ENCODE results near the gene SRA1. TPM values are rescaled to one million over a fixed set of nuclear protein-coding genes. Genes with fewer than 3 reads are reported as not detected.

SRA1 gene
- total and polyA plus RNA-seq, 2 of the 13 experiments (the other 11 are each of a cell fraction or from before 2014, with no cell fraction given): 14.2 to 32.8 TPM

GRCh38 chr5:140547508-140548299, 9.6 kb downstream of the SRA1 start, which contains the start of gene EIF4EBP3 (continued):
- TF ChIP-seq ZNF263 (CRISPR knock-in tag; IDR thresholded peaks at IDR 0.05): 0 out of 2 replicates have a peak, but pooled peaks have one; percentile 47
- TF ChIP-seq MYPOP (CRISPR knock-in tag; IDR thresholded peaks at IDR 0.05): no peak
- TF ChIP-seq SNAI1 (CRISPR knock-in tag; IDR thresholded peaks at IDR 0.05; ENCODE audit: borderline replicate concordance): no peak
- TF ChIP-seq ZNF124 (CRISPR knock-in tag; IDR thresholded peaks at IDR 0.05): 0 out of 2 replicates have a peak, but pooled peaks have one; percentile 63
- TF ChIP-seq, protein P1, sequence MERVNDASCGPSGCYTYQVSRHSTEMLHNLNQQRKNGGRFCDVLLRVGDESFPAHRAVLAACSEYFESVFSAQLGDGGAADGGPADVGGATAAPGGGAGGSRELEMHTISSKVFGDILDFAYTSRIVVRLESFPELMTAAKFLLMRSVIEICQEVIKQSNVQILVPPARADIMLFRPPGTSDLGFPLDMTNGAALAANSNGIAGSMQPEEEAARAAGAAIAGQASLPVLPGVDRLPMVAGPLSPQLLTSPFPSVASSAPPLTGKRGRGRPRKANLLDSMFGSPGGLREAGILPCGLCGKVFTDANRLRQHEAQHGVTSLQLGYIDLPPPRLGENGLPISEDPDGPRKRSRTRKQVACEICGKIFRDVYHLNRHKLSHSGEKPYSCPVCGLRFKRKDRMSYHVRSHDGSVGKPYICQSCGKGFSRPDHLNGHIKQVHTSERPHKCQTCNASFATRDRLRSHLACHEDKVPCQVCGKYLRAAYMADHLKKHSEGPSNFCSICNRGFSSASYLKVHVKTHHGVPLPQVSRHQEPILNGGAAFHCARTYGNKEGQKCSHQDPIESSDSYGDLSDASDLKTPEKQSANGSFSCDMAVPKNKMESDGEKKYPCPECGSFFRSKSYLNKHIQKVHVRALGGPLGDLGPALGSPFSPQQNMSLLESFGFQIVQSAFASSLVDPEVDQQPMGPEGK (CRISPR knock-in tag; IDR thresholded peaks at IDR 0.05): peak; percentile 10; the same call in 1 of the 2 replicates
- peak; percentile 74 for TF ChIP-seq GABPB1 (CRISPR knock-in tag; IDR thresholded peaks at IDR 0.05)
- TF ChIP-seq, protein P2, sequence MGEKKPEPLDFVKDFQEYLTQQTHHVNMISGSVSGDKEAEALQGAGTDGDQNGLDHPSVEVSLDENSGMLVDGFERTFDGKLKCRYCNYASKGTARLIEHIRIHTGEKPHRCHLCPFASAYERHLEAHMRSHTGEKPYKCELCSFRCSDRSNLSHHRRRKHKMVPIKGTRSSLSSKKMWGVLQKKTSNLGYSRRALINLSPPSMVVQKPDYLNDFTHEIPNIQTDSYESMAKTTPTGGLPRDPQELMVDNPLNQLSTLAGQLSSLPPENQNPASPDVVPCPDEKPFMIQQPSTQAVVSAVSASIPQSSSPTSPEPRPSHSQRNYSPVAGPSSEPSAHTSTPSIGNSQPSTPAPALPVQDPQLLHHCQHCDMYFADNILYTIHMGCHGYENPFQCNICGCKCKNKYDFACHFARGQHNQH (CRISPR knock-in tag; IDR thresholded peaks at IDR 0.05): peak; percentile 52; the same call in 1 of the 2 replicates
- TF ChIP-seq FOXJ3 (CRISPR knock-in tag; IDR thresholded peaks at IDR 0.05; ENCODE audit: borderline replicate concordance): peak; percentile 60
- TF ChIP-seq UBTF (CRISPR knock-in tag; IDR thresholded peaks at IDR 0.05): peak; percentile 60
- peak; percentile 10; the same call in 1 of the 2 replicates for TF ChIP-seq ZNF143 (CRISPR knock-in tag; IDR thresholded peaks at IDR 0.05)
- TF ChIP-seq ZNF558 (CRISPR knock-in tag; IDR thresholded peaks at IDR 0.05; ENCODE audit: borderline replicate concordance): no peak
- TF ChIP-seq ZMYM3 (CRISPR knock-in tag; IDR thresholded peaks at IDR 0.05): peak; percentile 13; the same call in 1 of the 2 replicates
- TF ChIP-seq ZNF350 (CRISPR knock-in tag; IDR thresholded peaks at IDR 0.05; ENCODE audit: borderline replicate concordance, low read depth): peak; percentile 73
- peak; percentile 44; the same call in 1 of the 2 replicates for TF ChIP-seq ZNF580 (CRISPR knock-in tag; IDR thresholded peaks at IDR 0.05; ENCODE audit: borderline replicate concordance, low read depth)
- 0 out of 2 replicates have a peak, but pooled peaks have one; percentile 26 for TF ChIP-seq ETV5 (CRISPR knock-in tag; IDR thresholded peaks at IDR 0.05; ENCODE audit: borderline replicate concordance)

All from HepG2 (cell line).